Subcutaneous abdominal adipose tissue (tissue), 5 donors: Measurements from ENCODE around the gene MORC1.

Experiments
- H3K27ac ChIP-seq: one replicate; pipeline ENCODE4 v1.7.0; 2013; ENCODE audit warnings: low read depth, mild to moderate bottlenecking, inconsistent platforms, low read length, moderate library complexity
- H3K27me3 ChIP-seq, 5 donors: one replicate each; pipeline ENCODE4 v1.7.0; 2013; ENCODE audit warnings: low read length in 5 of 5, inconsistent platforms in 1 of 5; ENCODE audit not compliant: control insufficient read depth in 5 of 5, insufficient read depth in 4 of 5
- H3K36me3 ChIP-seq, 5 donors: one replicate each; pipeline ENCODE4 v1.7.0; 2013; ENCODE audit warnings: low read length in 5 of 5; ENCODE audit not compliant: control insufficient read depth in 5 of 5, insufficient read depth in 5 of 5
- H3K4me1 ChIP-seq, 5 donors: one replicate each; pipeline ENCODE4 v1.7.0; 2013; ENCODE audit warnings: low read length in 5 of 5, mild to moderate bottlenecking in 3 of 5, moderate library complexity in 1 of 5; ENCODE audit not compliant: control insufficient read depth in 5 of 5, insufficient read depth in 5 of 5
- H3K4me3 ChIP-seq, 5 donors: one replicate each; pipeline ENCODE4 v1.7.0; 2013; ENCODE audit warnings: low read length in 5 of 5, low read depth in 1 of 5
- H3K9ac ChIP-seq, 5 donors: one replicate each; pipeline ENCODE4 v1.7.0; 2013; ENCODE audit warnings: low read length in 5 of 5, mild to moderate bottlenecking in 4 of 5, moderate library complexity in 3 of 5
- H3K9me3 ChIP-seq, 5 donors: one replicate each; pipeline ENCODE4 v1.7.0; 2013; ENCODE audit warnings: low read length in 5 of 5; ENCODE audit not compliant: control insufficient read depth in 5 of 5
- donor health status: healthy.
- donor health status: healthy.
- donor health status: healthy.
- donor health status: healthy.
- donor health status: healthy.

Gene MORC1

DNA sequence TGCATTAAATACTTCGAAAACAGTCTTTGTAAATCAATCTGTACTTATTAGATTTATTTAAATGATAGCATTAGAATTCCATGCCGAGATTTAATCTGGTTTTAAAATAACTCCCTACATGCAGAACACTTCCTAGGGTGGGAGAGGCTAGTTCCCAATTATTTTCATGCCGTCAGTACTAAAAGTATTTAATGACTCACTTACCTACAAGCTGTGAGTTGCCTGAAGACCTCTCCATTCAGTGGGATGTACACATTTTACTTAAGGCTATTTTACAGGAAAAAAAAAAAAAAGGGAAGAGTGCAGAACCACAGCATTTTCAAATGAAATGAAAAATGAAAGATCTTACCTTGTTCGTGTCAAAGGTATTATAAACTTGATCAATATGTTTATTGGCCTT is 164.7 kb downstream of the MORC1 start:
- Histone ChIP-seq H3K9me3 (no peaks in the 10 kb centered on the region), H3K9ac (no peak overlapping the region), H3K27ac (no peak overlapping the region), H3K4me1 (no peaks in the 10 kb centered on the region), H3K4me3 (no peak overlapping the region), H3K27me3 (no peaks in the 10 kb centered on the region), H3K36me3 (no peaks in the 10 kb centered on the region)

DNA sequence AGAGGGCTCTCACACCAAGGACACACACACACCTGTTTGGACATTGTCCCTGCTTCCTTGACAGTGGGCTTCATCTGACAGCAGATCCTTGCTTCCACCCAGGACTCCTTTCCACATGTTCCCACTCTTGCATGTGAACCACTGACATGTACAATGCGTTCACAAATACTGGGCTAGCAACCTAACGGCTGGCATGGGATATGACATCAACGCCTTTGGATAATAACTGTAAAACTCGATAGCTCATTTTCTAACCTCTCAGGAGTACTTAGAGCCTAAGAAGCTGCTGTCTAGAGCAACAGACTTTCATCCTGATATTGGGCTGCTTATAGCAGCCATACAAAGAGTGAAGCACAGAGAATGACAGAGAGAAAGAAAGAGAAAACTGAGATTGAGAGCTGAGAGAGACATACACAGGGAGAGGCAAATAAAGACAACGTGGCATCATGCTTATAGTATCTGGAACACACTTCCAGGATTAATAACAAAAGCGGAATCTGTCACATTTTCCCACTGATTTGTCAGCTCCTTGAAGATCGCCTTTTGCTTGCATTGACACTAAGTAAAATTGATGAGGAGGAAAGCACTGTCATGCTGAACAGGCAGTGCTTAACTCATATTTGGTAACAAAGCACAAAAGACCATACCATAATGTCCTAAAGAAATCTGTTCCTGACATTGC is 166.0 kb downstream of the MORC1 start:
- Histone ChIP-seq H3K4me1 (no peaks in the 10 kb centered on the region), H3K36me3 (no peaks in the 10 kb centered on the region), H3K4me3 (no peak overlapping the region), H3K9ac (no peak overlapping the region), H3K27me3 (no peaks in the 10 kb centered on the region), H3K27ac (no peak overlapping the region), H3K9me3 (no peaks in the 10 kb centered on the region)

DNA sequence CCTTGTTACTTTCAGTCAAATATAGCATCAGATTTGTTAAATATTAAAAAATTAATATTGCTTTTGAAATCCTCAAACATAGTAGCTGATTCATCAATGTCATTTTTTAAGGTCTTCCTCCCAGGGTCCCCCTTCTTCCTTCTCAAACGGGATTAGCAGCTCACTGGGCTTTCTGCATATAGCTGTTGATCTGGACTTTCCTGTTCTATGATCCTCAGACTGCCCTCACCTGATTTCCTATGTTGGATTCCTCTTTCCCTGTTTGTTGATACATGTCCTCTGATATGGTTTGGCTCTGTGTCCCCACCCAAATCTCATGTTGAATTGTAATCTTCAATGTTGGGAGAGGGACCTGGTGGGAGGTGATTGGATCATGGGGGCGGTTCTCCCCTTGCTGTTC is 170.1 kb downstream of the MORC1 start:
- H3K9ac ChIP-seq, result no peak overlapping the region
- peaks cover 0 to 3% (median 0%) of the 10 kb centered on the region in 5 donors for H3K9me3 ChIP-seq
- no peaks in the 10 kb centered on the region for H3K36me3 ChIP-seq
- no peak overlapping the region for H3K27ac ChIP-seq
- H3K27me3 ChIP-seq, result peaks cover 0 to 4% (median 0%) of the 10 kb centered on the region in 5 donors
- H3K4me1 ChIP-seq, result no peaks in the 10 kb centered on the region
- no peak overlapping the region for H3K4me3 ChIP-seq

DNA sequence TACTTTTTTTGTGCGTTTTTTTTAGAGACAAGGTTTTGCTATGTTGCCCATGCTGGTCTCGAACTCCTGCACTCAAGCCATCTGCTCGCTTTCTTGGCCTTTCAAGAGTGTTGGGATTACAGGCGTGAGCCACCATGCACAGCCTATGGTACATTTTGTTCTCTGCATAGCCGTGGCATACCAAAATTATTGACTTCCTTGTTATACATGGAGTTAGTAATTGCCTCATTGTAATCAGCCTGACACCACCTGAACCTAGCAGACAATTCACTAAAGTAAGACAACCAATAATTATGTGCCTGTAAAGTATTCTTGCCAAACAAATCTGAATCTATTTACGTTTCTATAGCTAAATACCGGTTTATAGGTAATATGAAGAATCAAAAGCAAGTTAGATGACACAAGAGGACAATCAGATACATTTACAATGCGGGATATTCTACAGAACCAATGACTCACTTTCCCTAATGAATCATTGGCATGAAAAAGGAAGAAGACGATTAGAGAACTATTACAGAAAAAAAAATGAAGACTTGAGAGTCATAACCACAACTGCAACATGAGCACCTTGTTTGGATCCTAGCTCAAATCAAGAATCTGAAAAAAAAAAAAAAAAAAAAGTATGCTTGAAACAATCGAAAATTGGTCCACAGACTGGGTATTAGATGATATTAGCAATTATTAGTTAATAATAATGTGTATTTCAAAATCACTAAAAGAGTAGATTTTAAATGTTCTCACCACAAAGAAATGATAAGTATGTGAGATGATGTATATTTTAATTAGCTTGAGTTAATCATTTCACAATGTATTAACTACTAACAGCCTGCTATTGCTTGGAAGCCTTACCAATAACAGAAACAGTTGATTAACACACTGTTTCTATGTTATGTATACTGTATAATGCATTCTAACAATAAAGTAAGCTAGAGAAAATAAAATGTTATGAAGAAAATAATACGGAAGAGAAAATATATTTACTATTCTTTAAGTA is 171.3 kb downstream of the MORC1 start:
- Histone ChIP-seq H3K9me3 (peaks cover 0 to 3% (median 0%) of the 10 kb centered on the region in 5 donors), H3K4me3 (no peak overlapping the region), H3K4me1 (no peaks in the 10 kb centered on the region), H3K9ac (no peak overlapping the region), H3K27ac (no peak overlapping the region), H3K27me3 (peaks cover 0 to 4% (median 0%) of the 10 kb centered on the region in 5 donors), H3K36me3 (no peaks in the 10 kb centered on the region)

DNA sequence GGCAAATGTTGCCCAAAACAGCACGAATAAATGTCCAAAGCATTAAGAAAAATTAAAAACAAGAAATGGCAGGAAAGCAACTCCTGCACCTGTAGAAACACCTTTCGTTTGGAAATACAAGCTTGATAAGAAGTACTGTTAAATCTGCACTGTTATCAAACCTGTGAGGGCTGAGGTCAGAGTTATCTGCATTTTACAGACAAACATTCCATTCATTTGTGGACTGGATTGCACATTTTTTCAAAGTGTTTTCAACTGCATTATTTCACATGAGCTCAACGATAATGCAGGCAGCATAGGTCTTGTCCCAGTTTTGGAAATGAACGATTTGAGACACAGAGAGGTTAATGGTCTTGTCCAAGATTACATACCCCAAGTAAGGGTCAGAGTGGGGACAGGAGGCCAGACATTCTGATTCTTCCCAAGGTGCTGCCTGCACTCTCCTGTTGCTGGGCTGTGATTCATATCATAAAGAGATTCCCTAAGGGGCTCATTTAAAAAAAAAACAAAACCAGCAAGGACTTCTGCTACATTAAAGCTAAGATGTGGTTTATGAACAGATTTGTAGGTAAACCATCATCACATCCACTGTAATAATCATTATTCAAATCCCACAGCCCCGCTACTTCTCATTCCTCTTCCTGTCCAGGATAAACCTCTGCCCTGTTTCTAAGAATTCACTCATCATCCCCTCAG is 177.2 kb downstream of the MORC1 start:
- H3K9me3 ChIP-seq, result peaks cover 0 to 3% (median 0%) of the 10 kb centered on the region in 5 donors
- no peak overlapping the region for H3K4me3 ChIP-seq
- no peaks in the 10 kb centered on the region for H3K36me3 ChIP-seq
- no peak overlapping the region for H3K27ac ChIP-seq
- H3K4me1 ChIP-seq, result no peaks in the 10 kb centered on the region
- H3K27me3 ChIP-seq, result peaks cover 0 to 4% (median 0%) of the 10 kb centered on the region in 5 donors
- H3K9ac ChIP-seq, result no peak overlapping the region

DNA sequence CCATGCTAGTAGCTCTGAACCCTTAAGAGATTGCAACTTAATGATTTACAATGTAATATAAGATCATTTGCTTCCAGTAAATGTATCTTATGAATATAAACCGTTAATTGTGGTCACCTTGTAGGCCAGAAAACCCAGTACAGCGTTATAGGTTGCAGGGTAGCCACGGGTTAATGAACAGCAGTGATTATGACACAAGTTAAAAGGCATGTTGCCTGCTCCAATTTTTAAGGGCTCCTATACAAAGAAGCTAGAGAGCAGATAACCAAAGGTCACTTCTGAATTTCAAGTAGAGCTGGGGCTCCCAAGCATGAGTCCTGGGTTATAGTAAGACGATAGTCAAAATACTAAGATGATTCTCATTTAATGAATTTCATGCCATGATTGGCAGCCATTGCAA is 177.8 kb downstream of the MORC1 start:
- no peak overlapping the region for H3K9ac ChIP-seq
- H3K4me3 ChIP-seq, result no peak overlapping the region
- no peaks in the 10 kb centered on the region for H3K4me1 ChIP-seq
- H3K27ac ChIP-seq, result no peak overlapping the region
- no peaks in the 10 kb centered on the region for H3K36me3 ChIP-seq
- H3K9me3 ChIP-seq, result peaks cover 0 to 3% (median 0%) of the 10 kb centered on the region in 5 donors
- peaks cover 0 to 4% (median 0%) of the 10 kb centered on the region in 5 donors for H3K27me3 ChIP-seq

DNA sequence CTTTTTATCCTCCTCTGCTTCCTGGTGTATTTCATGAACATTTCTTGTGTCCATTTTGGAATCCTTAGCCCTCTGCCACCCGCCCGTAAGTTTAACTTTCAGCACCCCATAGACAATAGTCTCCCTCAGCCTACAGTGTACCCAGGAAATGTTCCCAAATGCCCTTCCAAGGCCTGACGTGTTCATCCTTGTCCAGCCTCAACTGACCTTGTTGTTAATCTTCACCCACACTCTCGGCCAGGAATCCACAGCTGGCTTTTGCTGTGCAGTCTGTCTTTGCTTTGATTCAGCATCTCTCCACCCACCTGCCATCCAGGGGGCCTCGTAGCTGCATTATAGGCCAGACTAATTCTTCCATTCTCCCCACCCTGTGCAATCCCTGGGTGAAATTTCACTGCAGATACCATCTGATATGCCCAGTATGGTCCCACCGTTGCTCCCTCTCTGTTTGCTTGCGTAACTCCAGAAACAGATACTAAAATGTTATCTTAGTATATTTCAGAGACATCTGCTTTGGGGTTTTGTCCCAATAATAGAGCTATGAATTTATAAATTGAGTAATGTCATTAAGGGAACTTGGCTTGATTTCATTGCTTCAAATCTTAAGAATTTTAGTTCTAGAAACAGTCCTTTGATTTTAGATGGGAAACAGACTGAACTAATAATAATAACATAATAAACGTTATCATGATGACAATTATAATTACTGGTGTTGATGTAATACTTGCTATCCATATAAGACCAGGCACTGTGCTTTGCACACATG is 180.8 kb downstream of the MORC1 start:
- Histone ChIP-seq H3K27ac (no peak overlapping the region), H3K9ac (no peak overlapping the region), H3K9me3 (no peaks in the 10 kb centered on the region), H3K4me1 (no peaks in the 10 kb centered on the region), H3K27me3 (no peaks in the 10 kb centered on the region), H3K36me3 (no peaks in the 10 kb centered on the region), H3K4me3 (no peak overlapping the region)

DNA sequence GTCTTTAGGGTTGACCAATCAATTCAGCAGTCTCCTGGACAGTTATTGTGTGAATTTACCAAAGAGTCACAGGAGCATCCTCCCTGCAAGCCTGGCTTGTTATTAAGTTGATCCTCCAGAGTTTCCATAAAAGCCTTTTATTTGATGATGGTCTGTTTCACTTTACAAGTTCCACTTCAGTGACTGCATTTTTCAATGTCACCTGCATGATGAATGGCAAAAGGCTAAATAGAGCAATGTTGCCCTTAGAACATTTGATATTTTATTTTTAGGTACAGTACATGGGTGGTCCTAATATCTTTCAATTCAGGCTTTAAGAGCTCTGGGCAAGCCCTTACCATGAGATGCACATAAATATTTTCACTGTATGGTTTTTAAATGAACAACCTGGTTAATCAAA is 186.9 kb downstream of the MORC1 start:
- Histone ChIP-seq H3K27me3 (no peaks in the 10 kb centered on the region), H3K9ac (no peak overlapping the region), H3K36me3 (no peaks in the 10 kb centered on the region), H3K27ac (no peak overlapping the region), H3K4me1 (no peaks in the 10 kb centered on the region), H3K9me3 (no peaks in the 10 kb centered on the region), H3K4me3 (no peak overlapping the region)

DNA sequence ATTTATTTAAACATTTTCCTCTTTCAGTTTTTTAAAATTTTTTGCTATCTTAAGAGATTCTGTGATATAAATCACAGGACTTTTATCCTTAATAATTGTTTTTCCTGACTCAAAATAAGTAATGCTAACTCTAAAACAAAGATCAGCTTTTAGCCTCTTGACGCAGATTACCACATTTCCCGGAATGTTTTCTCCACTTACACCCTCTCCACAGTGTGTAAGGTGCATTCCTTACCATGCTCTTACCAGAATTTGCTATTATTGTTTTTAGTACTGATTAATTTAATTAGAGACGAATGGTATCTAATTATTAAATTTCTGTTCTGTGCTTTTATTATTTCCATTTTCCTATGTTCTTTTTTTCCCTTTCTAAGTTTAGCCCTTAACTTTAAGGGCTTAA is 199.1 kb downstream of the MORC1 start:
- Histone ChIP-seq H3K4me3 (no peak overlapping the region), H3K9me3 (no peaks in the 10 kb centered on the region), H3K9ac (no peak overlapping the region), H3K4me1 (no peaks in the 10 kb centered on the region), H3K36me3 (no peaks in the 10 kb centered on the region), H3K27me3 (peaks cover 0 to 2% (median 0%) of the 10 kb centered on the region in 5 donors), H3K27ac (no peak overlapping the region)
